ENCODE measurements around the gene RARG.

- TF ChIP-seq CTCF (IDR thresholded peaks at IDR 0.05) (no peak), POLR2A (IDR thresholded peaks at IDR 0.05) (no peak), POLR2AphosphoS5 (IDR thresholded peaks at IDR 0.05) (peak in 1 of 3 donors; percentile 3), EP300 (IDR thresholded peaks at IDR 0.05; ENCODE audit: low read depth) (no peak)
These were observed 39.4 kb downstream of the RARG start for GRCh38 chr12:53192531-53193021.

Data from transverse colon (tissue), 4 donors.